Measurements from ENCODE around the gene FAM118B. TPM values are rescaled to one million over a fixed set of nuclear protein-coding genes. Genes with fewer than 3 reads are reported as not detected.

Gene FAM118B
- total RNA-seq, 1 experiment from 2014 or later, result 40.0 TPM

- Histone ChIP-seq H2BK12ac (ENCODE audit: insufficient read length, low read depth, low read length) (no peak overlapping the region), H3K9ac (ENCODE audit: extremely low read depth, insufficient read length, low read length) (peak overlapping the region; percentile 6), H3K79me1 (ENCODE audit: insufficient read depth, low read depth, low read length, poor library complexity, severe bottlenecking) (no peaks in the 10 kb centered on the region), H3K4me2 (ENCODE audit: insufficient read depth, insufficient read length, low read length) (no peak overlapping the region), H2BK20ac (ENCODE audit: low read depth, low read length, poor library complexity, severe bottlenecking) (no peak overlapping the region), H3K4me1 (ENCODE audit: insufficient read depth, low read length) (no peaks in the 10 kb centered on the region), H2BK5ac (ENCODE audit: insufficient read length, low read length) (no peak overlapping the region), H3K79me2 (ENCODE audit: insufficient read depth, low read length) (no peaks in the 10 kb centered on the region), H2BK120ac (ENCODE audit: low read depth, low read length, poor library complexity, severe bottlenecking) (no peak overlapping the region), H3K27ac (ENCODE audit: insufficient read length, low read depth, low read length) (no peak overlapping the region), H2AFZ (ENCODE audit: low read length) (no peak overlapping the region), H2AK5ac (ENCODE audit: insufficient read length, low read length) (no peak overlapping the region), H3K4ac (ENCODE audit: low read depth, low read length) (no peak overlapping the region), H3K56ac (ENCODE audit: insufficient read length, low read depth, low read length) (no peak overlapping the region), H3K18ac (ENCODE audit: insufficient read length, low read depth, low read length) (no peak overlapping the region), H4K20me1 (ENCODE audit: control insufficient read depth, insufficient read depth, insufficient read length) (no peaks in the 10 kb centered on the region), H3K9me3 (ENCODE audit: control insufficient read depth, low read depth, low read length) (no peaks in the 10 kb centered on the region), H3K27me3 (ENCODE audit: insufficient read depth, low read length) (no peaks in the 10 kb centered on the region), H4K5ac (ENCODE audit: insufficient read length, low read depth, low read length) (no peak overlapping the region), H4K8ac (replicated peaks; ENCODE audit: insufficient read length, low read depth, low read length) (no peak overlapping the region), H3K23ac (ENCODE audit: insufficient read length, low read depth, low read length) (no peak overlapping the region), H2BK15ac (ENCODE audit: low read depth, low read length) (no peak overlapping the region), H4K91ac (ENCODE audit: insufficient read length, low read depth, low read length) (no peak overlapping the region), H3K14ac (ENCODE audit: insufficient read depth, low read length) (no peak overlapping the region), H3T11ph (ENCODE audit: low read length) (no peak overlapping the region), H3K23me2 (ENCODE audit: insufficient read length, low read depth, low read length, poor library complexity, severe bottlenecking) (no peaks in the 10 kb centered on the region)
- H3K27me3 Mint-ChIP-seq (ENCODE audit: low read depth), result no peaks in the 10 kb centered on the region
- no peaks in the 10 kb centered on the region; a peak in 1 of 5 replicates for H3K9me3 Mint-ChIP-seq
- peaks cover 0 to 5% (median 2%) of the 10 kb centered on the region in 3 experiments; a peak in 4 of 7 replicates for H3K36me3 Mint-ChIP-seq (ENCODE audit: insufficient read depth in 1 of 3, low read depth in 3 of 3)
- H3K4me1 Mint-ChIP-seq, result peaks cover 4 to 5% of the 10 kb centered on the region in 2 experiments
- peak overlapping the region in 1 of 3 experiments; percentile 48; a peak in 2 of 7 replicates for H3K27ac Mint-ChIP-seq
- H3K4me3 Mint-ChIP-seq, result no peak overlapping the region
- DNase-seq, result no peak
- TF ChIP-seq CTCF (conservative IDR thresholded peaks at IDR 0.05), result no peak
- WGBS (ENCODE audit: extremely low coverage, insufficient read length, low lambda C conversion rate), result no CpG with 5 or more reads among the region's 11 CpGs
These were observed 28.7 kb upstream of the FAM118B start for GRCh38 chr11:126182787-126183445.
